ENCODE data around the gene SULF2.

GRCh38 chr20:47673671-47673955 is 111.7 kb downstream of the SULF2 start:
- TF ChIP-seq CTCF (IDR thresholded peaks at IDR 0.05) (no peak), POLR2A (IDR thresholded peaks at IDR 0.05) (no peak)
